Measurements from ENCODE around the gene ZNF775. TPM values are rescaled to one million over a fixed set of nuclear protein-coding genes. Genes with fewer than 3 reads are reported as not detected.

Gene ZNF775
- polyA plus RNA-seq, 4 donors, result 3.8 to 9.4 (median 4.4) TPM

DNA sequence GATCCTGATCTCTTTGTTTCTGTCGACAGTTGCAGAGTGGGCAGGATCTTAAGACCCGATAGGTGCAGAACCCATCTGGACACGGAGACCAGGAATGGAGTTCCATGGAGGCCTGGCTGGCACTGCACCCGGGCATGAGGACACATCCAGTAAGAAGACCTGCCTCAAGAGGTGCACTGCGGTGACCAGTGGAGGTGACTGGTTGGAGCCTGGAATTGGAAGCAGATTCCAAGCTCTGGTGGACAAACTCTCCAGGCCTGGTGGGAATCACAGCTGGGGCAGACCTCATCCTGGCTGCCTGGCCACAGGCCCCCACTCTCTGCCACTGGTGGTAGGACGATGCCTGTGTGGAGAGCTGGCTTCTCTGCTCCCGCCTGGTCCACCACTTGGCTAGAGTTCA lies 31.0 kb downstream of the ZNF775 start:
- no peak for DNase-seq (ENCODE audit: low read depth in 4 of 4, low spot score in 3 of 4)

DNA sequence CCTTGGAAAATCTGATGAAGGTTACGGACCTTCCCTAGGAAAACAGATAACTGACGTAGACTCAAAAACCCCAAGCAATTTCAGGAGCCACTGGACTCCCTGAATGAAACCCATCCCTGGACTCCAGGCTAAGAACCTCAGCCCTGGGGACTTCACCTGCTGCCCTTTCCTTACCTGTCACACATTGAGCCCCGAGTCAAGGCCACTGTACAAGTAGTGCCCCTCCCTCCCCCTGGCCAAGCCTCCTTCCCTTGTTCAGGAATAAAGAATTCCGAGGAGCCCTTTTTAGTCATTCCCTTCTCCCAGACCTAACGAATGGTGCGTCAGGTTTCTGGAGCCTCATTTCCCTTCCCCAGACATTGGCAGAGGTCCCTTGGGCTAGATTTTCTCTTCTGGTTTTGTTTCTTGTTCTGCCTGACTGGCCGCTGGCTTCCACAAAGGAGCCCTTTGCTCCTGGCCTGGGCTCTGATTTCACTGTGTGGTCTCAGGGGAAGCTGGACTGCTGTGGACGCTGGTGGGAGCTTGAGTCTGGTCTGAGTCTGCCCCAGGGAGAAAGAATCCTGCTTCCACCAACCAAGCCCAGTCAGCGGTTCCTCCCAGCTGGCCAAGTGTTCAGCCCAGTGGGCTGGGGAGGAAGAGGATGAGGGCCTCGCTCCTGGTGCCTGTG lies 31.7 kb downstream of the ZNF775 start:
- no peak for DNase-seq (ENCODE audit: low read depth in 4 of 4, low spot score in 3 of 4)

DNA sequence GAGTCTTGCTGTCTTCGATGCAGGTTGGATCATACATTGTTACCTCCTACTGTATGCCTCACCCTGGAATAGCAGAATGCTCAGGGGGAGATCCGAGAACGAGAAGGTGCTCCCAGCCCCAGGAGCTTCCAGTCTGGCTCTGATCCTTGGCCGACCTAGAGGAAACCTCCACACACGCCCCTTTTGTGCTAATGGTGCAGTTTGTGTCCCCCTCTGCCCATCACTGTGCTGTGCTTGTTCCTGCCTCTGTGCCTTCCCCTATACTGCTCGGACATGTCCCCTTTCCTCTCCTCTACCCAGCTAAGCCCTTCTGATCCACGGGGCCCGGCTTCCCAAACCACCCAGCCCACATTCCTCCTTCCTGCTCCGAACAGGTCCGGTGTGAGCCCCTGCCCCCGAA lies 32.5 kb downstream of the ZNF775 start:
- no peak for DNase-seq (ENCODE audit: low read depth in 4 of 4, low spot score in 3 of 4)

DNA sequence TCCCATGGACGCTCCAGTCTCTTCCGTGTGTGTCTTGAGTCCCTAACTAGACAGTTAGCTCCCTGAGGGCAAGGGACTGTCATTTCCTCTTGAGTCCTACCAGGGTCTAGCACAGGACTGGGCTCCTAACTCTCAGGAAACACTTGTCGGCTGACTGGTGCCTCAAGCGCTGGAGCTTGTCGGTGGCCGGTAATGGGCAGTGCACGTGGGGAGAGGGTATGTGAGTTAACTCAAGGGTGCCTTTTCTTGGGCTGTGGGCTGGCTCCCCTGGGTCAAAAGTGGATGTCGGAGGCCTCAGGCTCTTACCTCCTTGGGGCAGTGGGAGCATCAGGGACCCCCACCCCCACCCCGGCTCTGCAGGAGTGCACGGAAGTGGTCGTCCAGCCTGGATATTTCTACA lies 32.9 kb downstream of the ZNF775 start:
- no peak for DNase-seq (ENCODE audit: low read depth in 4 of 4, low spot score in 3 of 4)

DNA sequence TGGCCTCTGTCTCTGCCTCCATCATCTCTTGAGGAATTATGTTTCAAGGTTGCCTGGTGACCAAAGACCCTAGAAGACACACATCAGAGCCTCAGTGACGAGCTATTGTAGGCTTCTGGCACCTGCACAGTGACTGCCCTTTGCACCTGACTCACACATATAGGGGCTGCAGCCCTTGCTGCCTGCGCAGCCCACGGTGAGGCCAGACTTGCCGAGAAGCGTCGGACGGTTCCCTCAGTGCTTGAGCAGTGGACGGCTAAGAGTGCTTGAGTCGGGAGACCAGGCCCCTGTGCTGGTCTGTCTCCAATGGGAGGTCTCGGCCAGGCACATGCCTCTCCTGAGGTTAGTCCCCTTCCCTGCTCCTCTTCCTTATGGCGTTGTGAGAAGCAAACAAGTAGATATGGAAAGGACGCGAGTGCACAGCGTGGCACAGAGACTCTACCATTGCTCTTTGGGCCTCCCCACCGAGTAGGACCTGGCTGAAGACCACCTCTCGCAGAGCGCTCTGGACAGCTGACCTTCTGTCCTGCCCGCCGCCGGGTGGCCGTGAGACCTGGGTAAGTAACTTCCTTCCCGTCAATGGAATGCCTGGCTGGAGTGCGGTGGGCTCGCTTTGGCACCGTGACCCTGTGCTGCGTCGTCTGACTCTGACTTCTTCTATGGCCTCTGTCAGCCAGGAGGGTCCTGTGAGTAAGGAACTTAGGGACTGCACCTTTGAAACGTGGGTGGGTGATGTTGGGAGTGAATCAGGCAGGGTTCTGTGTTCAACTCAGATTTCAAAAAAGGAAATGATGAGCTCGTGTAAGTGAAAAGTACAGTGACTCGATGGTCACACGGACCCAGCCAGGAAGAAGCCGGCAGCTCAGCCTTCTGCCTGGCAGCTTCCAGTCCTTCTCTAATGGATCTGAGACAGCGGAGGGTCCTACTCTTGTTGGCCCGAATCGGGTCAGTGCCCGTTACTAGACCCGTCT lies 33.7 kb downstream of the ZNF775 start:
- no peak for DNase-seq (ENCODE audit: low read depth in 4 of 4, low spot score in 3 of 4)

DNA sequence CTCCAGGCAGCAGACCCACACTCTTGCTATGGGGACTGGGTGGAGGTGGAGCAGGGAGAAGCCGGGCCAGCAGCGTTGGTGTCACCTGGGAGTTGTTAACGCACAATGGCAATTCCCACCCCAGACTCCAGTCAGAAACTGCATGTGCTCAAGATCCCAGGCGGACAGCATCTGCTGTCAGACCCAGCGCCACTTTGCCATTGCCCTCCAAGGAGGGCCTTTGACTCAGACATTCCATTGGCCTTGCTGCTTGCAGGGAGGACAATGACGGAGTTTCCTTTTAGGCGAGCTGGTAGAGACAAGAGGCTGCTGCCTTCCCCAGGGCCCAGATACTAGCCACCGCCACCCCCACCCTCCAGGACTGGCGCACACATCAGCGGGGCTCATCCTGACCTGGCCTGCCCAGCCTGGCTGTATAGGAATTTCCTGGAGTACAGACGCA lies 34.5 kb downstream of the ZNF775 start:
- DNase-seq (ENCODE audit: low read depth in 4 of 4, low spot score in 3 of 4), result no peak

DNA sequence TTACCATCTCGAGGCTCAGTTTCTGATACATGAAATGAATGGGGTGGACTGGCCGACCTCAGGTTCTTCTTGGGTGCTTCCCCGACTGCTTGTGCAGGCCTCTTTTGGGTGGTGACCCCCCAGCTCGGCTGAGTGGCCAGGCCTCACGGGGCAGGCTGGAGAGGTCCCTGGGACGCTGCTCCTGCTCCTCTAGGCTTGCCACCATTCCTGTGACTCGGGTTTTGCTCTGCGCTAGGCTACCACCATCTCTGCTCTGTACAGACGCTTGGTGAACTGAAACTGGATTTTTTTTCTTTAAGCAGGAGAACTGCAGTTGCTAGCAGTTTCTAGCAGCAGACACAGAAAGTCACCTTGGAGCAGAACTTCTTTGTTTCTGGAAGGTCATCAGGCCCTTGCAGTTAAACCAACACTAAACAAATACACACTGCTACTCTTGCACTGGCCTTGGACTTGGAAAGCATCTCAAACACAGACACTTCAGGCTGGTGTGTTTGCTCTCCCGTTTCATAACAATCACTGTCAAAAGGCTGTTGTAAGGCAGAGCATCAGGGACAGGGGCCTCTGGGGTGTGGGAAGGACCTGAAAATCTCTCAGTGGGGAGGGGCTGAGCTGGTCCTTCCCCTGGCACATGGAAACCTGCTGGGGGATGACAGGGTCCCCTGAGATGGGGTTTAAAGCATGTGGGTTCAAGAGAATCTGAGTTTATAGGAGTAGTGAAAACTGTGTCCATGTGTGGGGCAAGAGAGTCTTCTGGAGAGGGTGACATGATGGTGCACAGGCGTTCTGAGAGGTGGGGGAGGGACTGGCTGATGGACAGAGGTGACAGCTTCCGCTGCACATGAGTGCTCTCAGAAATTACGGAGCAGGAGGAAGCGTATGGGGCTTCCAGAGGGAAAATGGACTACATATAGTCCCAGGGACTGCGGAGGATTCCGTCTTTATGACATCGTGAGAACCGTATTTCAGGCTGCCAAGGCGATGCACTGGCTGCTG lies 36.3 kb downstream of the ZNF775 start:
- no peak for DNase-seq (ENCODE audit: low read depth in 4 of 4, low spot score in 3 of 4)

DNA sequence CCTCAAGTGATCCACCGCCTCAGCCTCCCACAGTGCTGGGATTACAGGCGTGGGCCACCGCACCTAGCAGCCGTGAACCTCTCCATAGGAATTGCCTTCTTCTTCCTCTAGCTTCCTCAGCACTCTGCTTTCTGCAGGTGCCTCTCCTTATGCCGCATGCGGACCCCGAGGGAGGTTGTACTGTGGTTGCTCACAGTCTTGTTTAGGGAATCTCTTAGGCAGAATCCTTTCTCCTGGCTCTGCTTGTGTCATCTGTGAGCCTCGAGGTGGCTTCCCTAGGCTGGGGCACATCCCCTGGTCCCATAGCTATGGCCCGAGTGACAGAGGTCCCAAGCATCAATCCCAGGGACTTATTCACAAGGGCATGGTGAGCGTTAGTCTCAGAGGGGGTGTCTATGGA lies 38.1 kb downstream of the ZNF775 start:
- no peak for DNase-seq (ENCODE audit: low read depth in 4 of 4, low spot score in 3 of 4)

DNA sequence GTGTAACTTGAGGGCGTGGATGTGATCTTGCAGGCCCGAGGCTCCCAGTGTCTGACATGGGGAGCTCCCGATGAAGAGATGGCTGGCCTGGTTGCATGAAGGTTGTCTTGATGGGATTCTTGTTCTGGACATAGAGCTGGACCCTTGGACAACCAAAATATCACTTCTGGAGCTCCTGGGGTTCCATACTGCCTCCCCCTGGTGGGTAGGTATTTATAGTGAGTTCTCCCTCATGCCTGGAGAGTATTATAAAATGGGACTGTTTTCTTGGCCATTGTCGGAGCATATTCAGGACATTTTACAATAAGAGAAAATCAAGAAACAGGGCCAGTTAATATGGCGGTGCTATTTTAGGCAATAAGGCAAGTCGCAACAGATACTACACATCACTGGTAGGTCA lies 38.7 kb downstream of the ZNF775 start:
- DNase-seq (ENCODE audit: low read depth in 4 of 4, low spot score in 3 of 4), result no peak

DNA sequence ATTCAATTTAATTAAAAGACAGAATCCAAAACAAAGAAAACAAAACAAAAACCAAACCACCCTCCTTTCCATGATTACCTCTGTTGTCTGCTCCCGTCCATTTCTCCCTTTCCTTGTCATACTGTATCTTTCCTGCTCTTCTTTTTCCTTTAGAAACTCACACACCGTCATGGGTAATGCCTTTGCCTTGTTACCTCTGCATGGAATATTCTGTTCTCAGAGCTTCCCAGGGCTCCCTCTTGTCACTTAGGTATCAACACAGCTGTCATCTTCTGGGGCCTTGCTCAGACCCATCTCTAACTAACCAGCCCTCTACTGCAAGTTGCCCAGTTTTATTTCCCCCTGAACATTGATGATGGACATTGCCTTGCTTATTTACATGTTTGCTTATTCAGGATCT lies 41.1 kb downstream of the ZNF775 start:
- DNase-seq (ENCODE audit: low read depth in 4 of 4, low spot score in 3 of 4), result no peak

DNA sequence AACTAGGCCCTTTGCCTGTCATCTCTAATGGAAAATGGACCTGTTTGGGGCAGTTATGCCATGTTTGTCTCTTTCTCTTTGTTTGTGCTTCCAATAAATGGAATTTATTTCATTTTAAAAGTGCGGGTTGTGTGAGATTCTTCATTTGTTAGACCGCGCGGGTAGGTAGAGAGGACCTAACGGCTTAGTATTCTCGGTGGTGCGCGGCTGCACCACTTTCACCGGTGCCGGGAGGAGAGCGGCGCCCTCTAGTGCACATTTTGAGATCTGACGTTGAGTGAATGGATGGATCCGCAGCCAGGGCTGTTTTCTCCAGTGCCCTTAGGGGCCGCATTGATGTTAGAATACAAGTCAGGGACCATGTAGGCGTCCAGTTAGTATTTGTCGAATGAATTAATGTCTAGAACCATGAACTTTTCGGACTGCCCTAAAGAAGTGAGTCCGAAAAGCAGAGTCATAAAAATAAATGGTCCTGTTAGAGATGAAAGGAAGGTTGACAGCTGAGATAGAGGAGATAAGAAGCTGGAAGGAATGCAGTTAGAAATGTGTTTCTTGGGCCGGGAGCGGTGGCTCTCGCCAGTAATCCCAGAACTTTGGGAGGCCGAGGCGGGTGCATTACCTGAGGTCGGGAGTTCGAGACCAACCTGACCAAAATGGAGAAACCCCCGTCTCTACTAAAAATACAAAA lies 42.0 kb downstream of the ZNF775 start:
- DNase-seq (ENCODE audit: low read depth in 4 of 4, low spot score in 3 of 4), result peak in 3 of 4 donors; percentile 67 to 75 (median 68)

DNA sequence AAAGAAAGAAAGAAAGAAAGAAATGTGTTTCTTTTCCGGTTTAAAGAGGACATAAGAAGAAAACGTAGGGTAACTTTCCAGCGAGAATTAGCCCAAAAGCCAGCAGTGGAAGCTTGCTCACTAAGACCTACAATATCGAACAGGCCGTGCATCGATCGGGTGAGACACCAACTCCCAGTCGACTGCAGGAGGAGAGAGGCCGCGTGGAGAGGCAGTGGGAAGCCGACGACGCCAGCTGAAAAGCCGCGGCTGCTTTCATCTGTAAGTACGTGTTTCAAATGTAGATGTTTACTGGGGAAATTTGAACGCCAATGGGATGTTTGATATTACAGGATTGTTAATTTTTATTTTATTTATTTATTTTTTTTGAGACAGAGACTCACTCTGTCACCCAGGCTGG lies 42.7 kb downstream of the ZNF775 start:
- DNase-seq (ENCODE audit: low read depth in 4 of 4, low spot score in 3 of 4), result no peak

DNA sequence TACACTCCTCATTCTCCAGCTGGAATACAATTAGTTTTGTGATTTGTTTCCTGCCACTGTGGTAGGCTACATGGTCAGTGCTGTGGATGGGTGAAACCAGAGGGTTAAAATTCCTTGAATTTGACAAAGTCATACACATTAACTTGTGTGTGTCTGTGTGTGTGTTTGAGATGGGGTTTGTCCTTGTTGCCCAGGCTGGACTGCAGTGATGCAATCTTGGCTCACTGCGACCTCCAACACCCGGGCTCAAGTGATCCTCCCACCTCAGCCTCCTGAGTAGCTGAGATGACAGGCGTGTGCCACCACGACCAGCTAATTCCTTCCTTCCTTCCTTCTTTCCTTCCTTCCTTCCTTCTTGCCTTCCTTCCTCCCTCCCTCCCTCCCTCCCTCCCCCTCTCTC lies 46.5 kb downstream of the ZNF775 start:
- DNase-seq (ENCODE audit: low read depth in 4 of 4, low spot score in 3 of 4), result no peak

DNA sequence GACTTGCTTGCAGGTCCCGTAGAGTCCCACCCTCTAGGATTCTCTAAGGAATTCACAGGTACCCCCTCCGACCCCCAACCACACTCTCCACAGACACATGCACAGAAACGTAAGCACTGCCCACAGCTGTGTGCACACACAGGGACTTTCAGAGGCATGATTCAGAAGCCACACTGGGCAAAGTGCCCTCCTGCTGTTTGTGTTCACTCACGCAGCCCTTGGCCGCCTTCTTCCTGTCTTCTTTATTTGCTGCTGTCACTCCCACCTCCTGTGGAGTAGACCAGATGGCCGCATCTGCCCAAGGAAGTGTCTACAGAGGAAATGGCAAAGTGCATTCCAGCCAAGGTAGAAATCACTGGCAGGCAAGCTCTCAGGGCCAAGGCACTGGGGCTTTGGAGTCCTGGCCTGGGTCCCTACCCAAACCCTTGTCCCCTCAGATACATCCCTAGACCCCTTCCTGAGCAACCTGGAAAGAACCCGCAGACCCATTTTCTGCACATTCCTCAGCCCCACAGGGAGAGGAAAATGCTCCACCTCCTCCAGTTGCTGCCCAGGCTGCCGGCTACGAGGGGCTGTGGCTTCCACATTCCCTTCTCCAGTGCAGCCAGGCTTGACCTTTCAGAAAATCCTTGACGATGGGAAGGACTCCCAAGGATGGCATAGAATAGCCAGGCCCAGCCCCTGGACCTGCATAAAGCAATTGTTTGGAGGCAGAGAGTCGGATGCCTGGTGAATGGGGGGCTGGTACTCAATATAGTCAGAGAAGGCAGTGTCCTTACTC lies 49.7 kb downstream of the ZNF775 start:
- no peak for DNase-seq (ENCODE audit: low read depth in 4 of 4, low spot score in 3 of 4)

DNA sequence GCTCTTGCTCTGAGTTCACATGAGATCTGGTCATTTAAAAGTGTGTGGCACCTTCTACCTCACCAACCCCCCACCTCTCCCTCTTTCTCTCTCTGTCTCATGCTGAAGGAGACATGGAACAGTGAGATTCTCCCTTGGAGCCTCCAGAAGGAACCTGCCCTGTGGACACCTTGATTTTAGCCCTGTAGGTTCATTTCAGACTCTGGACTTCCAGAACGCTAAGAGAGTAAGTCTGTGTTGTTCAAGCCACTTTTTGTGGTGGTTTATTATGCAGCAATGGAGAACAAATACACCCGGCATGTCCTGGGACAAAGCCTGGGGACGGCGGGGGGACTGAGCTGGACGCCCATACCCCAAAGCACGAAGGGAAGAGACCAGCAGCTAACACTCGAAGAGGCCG lies 50.6 kb downstream of the ZNF775 start:
- DNase-seq (ENCODE audit: low read depth in 4 of 4, low spot score in 3 of 4), result no peak

DNA sequence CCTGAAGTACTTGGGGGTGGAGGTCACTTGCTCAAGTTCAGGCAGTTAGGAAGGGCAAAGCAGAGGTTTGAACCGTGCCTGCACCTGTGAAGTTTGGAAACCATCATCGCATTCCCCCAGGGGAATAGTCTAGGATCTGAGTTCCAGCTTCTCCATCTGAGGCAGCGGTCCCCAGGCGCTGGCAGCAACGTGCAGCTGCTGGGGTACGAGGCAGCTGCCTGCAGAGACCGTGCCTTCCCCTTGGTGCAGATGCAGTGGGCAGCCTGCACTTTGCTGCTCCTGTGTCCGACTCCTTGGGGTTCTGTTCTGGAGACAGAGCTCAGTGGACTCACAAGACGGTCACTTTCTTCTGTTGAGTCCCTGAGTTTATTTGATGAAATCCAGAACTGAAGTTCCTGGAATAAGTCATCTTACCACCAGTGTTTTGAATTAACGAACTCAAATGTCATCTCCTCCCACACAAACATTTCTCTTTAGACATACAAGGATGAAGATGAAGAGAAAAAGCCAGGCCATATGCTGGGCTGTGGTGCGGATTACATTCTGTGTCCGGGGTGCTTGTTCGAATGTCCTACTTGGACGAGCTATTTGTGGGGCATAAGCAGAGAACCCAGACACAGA lies 51.4 kb downstream of the ZNF775 start:
- no peak for DNase-seq (ENCODE audit: low read depth in 4 of 4, low spot score in 3 of 4)

DNA sequence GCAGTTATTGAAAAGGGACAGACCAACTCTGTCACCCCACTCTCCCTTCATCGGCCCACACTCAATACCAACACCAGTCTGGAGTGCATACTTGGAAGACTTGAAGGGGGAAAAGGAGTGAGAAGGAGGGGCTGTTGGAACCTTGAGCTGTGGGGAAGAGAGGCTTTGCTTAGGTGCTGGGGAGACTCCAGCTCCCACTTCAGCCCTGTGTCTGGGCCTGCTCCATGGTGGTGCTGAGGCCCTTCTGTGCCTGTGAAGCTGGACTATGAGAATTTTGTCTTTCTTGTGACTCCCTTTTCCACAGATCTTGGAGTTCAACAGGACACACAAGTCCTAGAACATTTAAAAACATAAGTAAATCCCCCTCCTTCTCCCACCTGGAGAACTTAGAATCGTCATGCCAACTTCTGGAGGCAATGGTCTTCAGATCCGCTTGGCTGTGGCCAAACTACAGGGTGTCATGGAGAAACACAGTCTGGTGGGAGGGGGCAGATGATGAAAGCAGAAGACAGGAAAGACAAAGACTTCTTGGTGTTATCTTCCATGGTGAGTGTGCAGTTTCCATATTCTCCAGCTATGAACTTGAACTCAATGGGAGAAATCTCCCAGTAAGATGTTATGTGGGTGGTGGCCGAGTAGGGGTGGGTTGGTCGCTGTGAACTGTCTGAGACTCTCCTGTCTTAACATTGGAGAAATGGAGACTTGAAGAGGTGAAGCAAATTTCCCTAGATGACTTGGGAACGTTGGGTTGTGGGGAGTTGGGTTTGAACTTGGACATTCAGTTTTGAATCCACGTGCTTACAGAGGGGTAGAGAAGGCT lies 52.9 kb downstream of the ZNF775 start:
- DNase-seq (ENCODE audit: low read depth in 4 of 4, low spot score in 3 of 4), result no peak
